ENCODE results near the gene ZBTB14.

GRCh38 chr18:5253910-5254309, 41.6 kb downstream of the ZBTB14 start:
- TF ChIP-seq CTCF (IDR thresholded peaks at IDR 0.05) (no peak), EZH2phosphoT487 (IDR thresholded peaks at IDR 0.05) (no peak), EZH2 (IDR thresholded peaks at IDR 0.05) (no peak)
